Naive thymus-derived CD4-positive, alpha-beta T cell (primary cell): ENCODE results near the gene MLYCD. TPM values are rescaled to one million over a fixed set of nuclear protein-coding genes. Genes with fewer than 3 reads are reported as not detected.

Experiments used
- ATAC-seq: fragments of 150-1000 bp; cut with Tn5 transposase; 2 replicates; pipeline ENCODE4 v1.10.0; 2021; ENCODE audit warnings: mild to moderate bottlenecking, moderate library complexity
- CTCF ChIA-PET: fragments of 350-600 bp; sonication (Branson Sonifier 250); formaldehyde crosslinking; loops from one replicate; lab custom pipeline; 2021; ENCODE audit warnings: antibody characterized with exemption; lab: Charles Lee
- POLR2A ChIA-PET: fragments of 350-600 bp; sonication (Branson Sonifier 250); formaldehyde crosslinking; loops from one replicate; lab custom pipeline; 2021; ENCODE audit warnings: antibody characterized with exemption, inconsistent platforms; lab: Charles Lee
- DNase-seq, 9 donors: peaks; one replicate each; pipeline versions ENCODE4 v3.0.0 to v3.0.0-alpha.2; 2020 to 2022; ENCODE audit warnings: mixed read lengths in 1 of 9
- H3K27ac ChIP-seq: one replicate; pipeline ENCODE4 v1.7.0; 2013; ENCODE audit warnings: mild to moderate bottlenecking, low read depth, low read length, moderate library complexity
- H3K27me3 ChIP-seq, 2 donors: one replicate each; pipeline ENCODE4 v1.7.0; 2013; ENCODE audit warnings: low read length in 2 of 2, mild to moderate bottlenecking in 2 of 2, moderate library complexity in 2 of 2; ENCODE audit not compliant: control insufficient read depth in 2 of 2, insufficient read depth in 2 of 2
- H3K36me3 ChIP-seq, 3 experiments: 1 replicate in 2 of 3; 2 replicates in 1 of 3; pipeline ENCODE4 v1.7.0; 2013; ENCODE audit warnings: low read length in 3 of 3, mild to moderate bottlenecking in 3 of 3, moderate library complexity in 1 of 3; ENCODE audit not compliant: insufficient read depth in 3 of 3, control insufficient read depth in 2 of 3
- H3K4me1 ChIP-seq, 2 donors: one replicate each; pipeline ENCODE4 v1.7.0; 2013; ENCODE audit warnings: low read length in 2 of 2, mild to moderate bottlenecking in 2 of 2, moderate library complexity in 1 of 2; ENCODE audit not compliant: control insufficient read depth in 2 of 2, insufficient read depth in 2 of 2
- H3K4me3 ChIP-seq: 2 replicates; pipeline ENCODE4 v1.7.0; 2013; ENCODE audit warnings: mild to moderate bottlenecking, low read length
- H3K9me3 ChIP-seq, 3 experiments: 1 replicate in 2 of 3; 2 replicates in 1 of 3; pipeline ENCODE4 v1.7.0; 2013; ENCODE audit warnings: low read length in 3 of 3; ENCODE audit not compliant: control insufficient read depth in 2 of 3
- H3K27ac Mint-ChIP-seq, 9 donors: one replicate each; pipeline ENCODE4 v1.8.0; 2020 to 2022; ENCODE audit warnings: mixed read lengths in 9 of 9, mild to moderate bottlenecking in 8 of 9, moderate library complexity in 5 of 9, inconsistent platforms in 2 of 9
- H3K27me3 Mint-ChIP-seq, 5 donors: one replicate each; pipeline ENCODE4 v1.8.0; 2021 to 2022; ENCODE audit warnings: mixed read lengths in 5 of 5, mild to moderate bottlenecking in 1 of 5
- H3K36me3 Mint-ChIP-seq, 5 donors: one replicate each; pipeline ENCODE4 v1.8.0; 2020 to 2022; ENCODE audit warnings: mixed read lengths in 5 of 5, mild to moderate bottlenecking in 3 of 5, inconsistent platforms in 1 of 5
- H3K4me1 Mint-ChIP-seq, 7 donors: one replicate each; pipeline ENCODE4 v1.8.0; 2020 to 2022; ENCODE audit warnings: mixed read lengths in 7 of 7, mild to moderate bottlenecking in 3 of 7, inconsistent platforms in 1 of 7
- H3K4me3 Mint-ChIP-seq, 10 donors: one replicate each; pipeline ENCODE4 v1.8.0; 2020 to 2022; ENCODE audit warnings: mild to moderate bottlenecking in 10 of 10, mixed read lengths in 10 of 10, moderate library complexity in 6 of 10, inconsistent platforms in 2 of 10
- H3K9me3 Mint-ChIP-seq, 11 donors: one replicate each; pipeline ENCODE4 v1.8.0; 2020 to 2022; ENCODE audit warnings: mixed read lengths in 11 of 11, mild to moderate bottlenecking in 4 of 11, inconsistent platforms in 1 of 11, moderate library complexity in 1 of 11
- intact Hi-C, 2 donors: fragments of 100-400 bp; cut with micrococcal nuclease; formaldehyde crosslinking; loops; one replicate each; pipeline ENCODE4 v1.15.1; 2023
- polyA plus RNA-seq, 2 donors: library from polyadenylated mRNA; unstranded; fragments of 300-500 nt; fragmentation: Illumina TruSeq; gene quantifications; one replicate each; pipeline ENCODE4 v1.2.3, GENCODE V29; 2021
- total RNA-seq, 6 experiments: library from RNA in 5 of 6; stranded (reverse) in 5 of 6; gene quantifications; 1 replicate in 5 of 6; 2 replicates in 1 of 6; pipeline ENCODE4 v1.2.3 and lab custom pipeline; 2021 to 2026

The MLYCD gene
- total RNA-seq (10 to 100 TPM in 2 of 5 experiments, 1 to 10 TPM in 3; 6.6 to 11.4 (median 8.1) TPM), polyA plus RNA-seq (1 to 10 TPM; 1.8 to 2.6 TPM), total RNA-seq (lab: John Stamatoyannopoulos, UW) (12.9 reads per million, percentile 41 among the genes with 10 or more reads in this experiment)

GRCh38 chr16:83898463-83899271 is at the start of gene MLYCD:
MLYCD (plus strand) TSS chr16:83899115; CDS start chr16:83899145, 30 bp downstream.
- peaks cover 4 to 22% (median 8%) of the 10 kb centered on the region in 5 donors for H3K27me3 Mint-ChIP-seq
- Histone ChIP-seq H3K36me3 (no peaks in the 10 kb centered on the region), H3K27me3 (peaks cover 0 to 4% of the 10 kb centered on the region in 2 donors), H3K27ac (peak within 1 kb of the TSS; percentile 70), H3K4me1 (peaks cover 4 to 17% of the 10 kb centered on the region in 2 donors), H3K9me3 (no peaks in the 10 kb centered on the region), H3K4me3 (peak within 1 kb of the TSS; percentile 61)
- intact Hi-C loops: loop anchor here (1.0 to 5.0 kb wide), 5 partner anchors 72 to 289 kb away; partner anchors contain the start of genes HSBP1 (in 1 of the 2), MBTPS1 (in 1 of the 2) and TAF1C (in 1 of the 2)
- peaks cover 0 to 2% (median 0%) of the 10 kb centered on the region in 11 donors for H3K9me3 Mint-ChIP-seq
- ChIA-PET POLR2A (interaction anchor here (1.8 kb wide), 1 partner anchor 91 kb away, joined by 7 read pairs; the partner anchor contains the start of gene HSBP1), CTCF (no interaction called here)
- H3K27ac Mint-ChIP-seq: peak within 1 kb of the TSS; percentile 65 to 96 (median 88)
- peak within 1 kb of the TSS; percentile 86 to 100 (median 96) for H3K4me3 Mint-ChIP-seq
- H3K4me1 Mint-ChIP-seq: peaks cover 20 to 50% (median 41%) of the 10 kb centered on the region in 7 donors
- H3K36me3 Mint-ChIP-seq: peaks cover 0 to 4% (median 0%) of the 10 kb centered on the region in 5 donors
- DNase-seq (peak; percentile 59 to 82 (median 68)), ATAC-seq (peak; percentile 96)

DNA sequence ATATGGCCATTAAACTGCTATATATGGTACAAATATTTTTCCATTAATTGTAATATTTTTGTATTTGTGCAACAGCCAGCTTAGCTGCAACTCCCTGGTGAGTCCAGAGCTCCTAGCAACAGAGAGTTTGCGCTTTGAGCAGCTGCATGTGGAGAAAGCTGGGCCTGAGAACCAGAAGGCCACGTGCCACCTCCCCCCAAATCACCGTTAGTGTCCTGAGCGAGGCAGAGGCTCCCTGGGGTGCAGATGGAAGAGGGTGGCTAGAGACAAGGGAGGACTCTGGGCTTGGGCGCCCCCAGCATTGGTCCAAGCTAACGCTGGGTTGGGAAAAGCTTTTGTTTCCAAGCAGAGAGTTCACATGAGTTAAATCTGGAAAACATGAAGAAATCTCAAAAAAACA is 49.5 kb upstream of the MLYCD start:
- intact Hi-C loops: no loop called here
- H3K4me1 Mint-ChIP-seq: no peaks in the 10 kb centered on the region
- ATAC-seq (no peak), DNase-seq (no peak)
- H3K27me3 ChIP-seq: no peaks in the 10 kb centered on the region
- ChIA-PET POLR2A (no interaction called here), CTCF (no interaction called here)
- no peak overlapping the region for H3K4me3 ChIP-seq
- H3K4me3 Mint-ChIP-seq: no peak overlapping the region
- H3K36me3 ChIP-seq: no peaks in the 10 kb centered on the region
- H3K9me3 ChIP-seq: no peaks in the 10 kb centered on the region
- no peaks in the 10 kb centered on the region for H3K36me3 Mint-ChIP-seq
- no peaks in the 10 kb centered on the region for H3K4me1 ChIP-seq
- peaks cover 0 to 21% (median 5%) of the 10 kb centered on the region in 5 donors for H3K27me3 Mint-ChIP-seq
- no peaks in the 10 kb centered on the region for H3K9me3 Mint-ChIP-seq
- H3K27ac ChIP-seq: no peak overlapping the region
- no peak overlapping the region for H3K27ac Mint-ChIP-seq

- H3K4me1 Mint-ChIP-seq: no peaks in the 10 kb centered on the region
- POLR2A ChIA-PET: no interaction called here
Measured at GRCh38 chr16:83850947-83851346, 48.0 kb upstream of the MLYCD start.

DNA sequence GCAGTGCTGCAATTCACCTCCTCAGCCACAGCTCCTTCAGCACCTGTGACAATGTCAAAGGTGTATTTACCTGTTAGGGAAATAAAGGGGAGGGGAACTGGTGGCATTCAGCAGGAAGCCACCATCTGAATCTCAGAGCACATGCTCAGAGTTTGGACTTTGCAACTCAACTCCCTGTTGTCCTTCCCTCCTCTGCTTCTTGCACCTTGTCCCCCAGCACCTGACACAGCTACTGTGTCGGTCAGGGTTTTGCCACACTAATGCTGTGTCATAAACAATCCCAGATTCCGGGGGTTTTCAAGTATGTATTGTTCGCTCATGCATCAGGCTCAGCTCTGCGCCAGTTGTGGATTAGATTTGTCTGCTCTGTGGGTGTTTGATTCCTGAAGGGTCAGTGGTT is 47.4 kb upstream of the MLYCD start:
- Mint-ChIP-seq H3K27me3 (peaks cover 0 to 21% (median 8%) of the 10 kb centered on the region in 5 donors), H3K27ac (no peak overlapping the region), H3K4me1 (no peaks in the 10 kb centered on the region), H3K9me3 (no peaks in the 10 kb centered on the region), H3K36me3 (no peaks in the 10 kb centered on the region), H3K4me3 (no peak overlapping the region)
- H3K4me1 ChIP-seq: no peaks in the 10 kb centered on the region
- intact Hi-C loops: no loop called here
- CTCF ChIA-PET: no interaction called here
- POLR2A ChIA-PET: no interaction called here
- DNase-seq (no peak), ATAC-seq (no peak)
- no peaks in the 10 kb centered on the region for H3K36me3 ChIP-seq
- H3K4me3 ChIP-seq: no peak overlapping the region
- H3K27ac ChIP-seq: no peak overlapping the region
- no peaks in the 10 kb centered on the region for H3K27me3 ChIP-seq
- H3K9me3 ChIP-seq: no peaks in the 10 kb centered on the region

More at GRCh38 chr16:83850947-83851346, 48.0 kb upstream of the MLYCD start:
- no peak for ATAC-seq
- no peaks in the 10 kb centered on the region for H3K36me3 Mint-ChIP-seq
- intact Hi-C loops: no loop called here
- H3K9me3 Mint-ChIP-seq: no peaks in the 10 kb centered on the region
- H3K27me3 Mint-ChIP-seq: peaks cover 0 to 21% (median 8%) of the 10 kb centered on the region in 5 donors
- Histone ChIP-seq H3K27ac (no peak overlapping the region), H3K4me1 (no peaks in the 10 kb centered on the region), H3K27me3 (no peaks in the 10 kb centered on the region), H3K4me3 (no peak overlapping the region), H3K36me3 (no peaks in the 10 kb centered on the region), H3K9me3 (no peaks in the 10 kb centered on the region)
- no peak for DNase-seq
- no peak overlapping the region for H3K27ac Mint-ChIP-seq
- CTCF ChIA-PET: no interaction called here
- no peak overlapping the region for H3K4me3 Mint-ChIP-seq

- DNase-seq (no peak), ATAC-seq (no peak)
- Mint-ChIP-seq H3K36me3 (no peaks in the 10 kb centered on the region), H3K9me3 (no peaks in the 10 kb centered on the region), H3K4me1 (no peaks in the 10 kb centered on the region), H3K27ac (no peak overlapping the region), H3K4me3 (no peak overlapping the region), H3K27me3 (peaks cover 0 to 21% (median 8%) of the 10 kb centered on the region in 5 donors)
- Histone ChIP-seq H3K9me3 (no peaks in the 10 kb centered on the region), H3K27ac (no peak overlapping the region), H3K4me1 (no peaks in the 10 kb centered on the region), H3K4me3 (no peak overlapping the region), H3K27me3 (no peaks in the 10 kb centered on the region), H3K36me3 (no peaks in the 10 kb centered on the region)
- intact Hi-C loops: no loop called here
- ChIA-PET CTCF (no interaction called here), POLR2A (no interaction called here)
Measured at GRCh38 chr16:83852774-83853173, 46.1 kb upstream of the MLYCD start.

- Mint-ChIP-seq H3K27ac (no peak overlapping the region), H3K4me3 (no peak overlapping the region), H3K36me3 (no peaks in the 10 kb centered on the region), H3K4me1 (no peaks in the 10 kb centered on the region), H3K27me3 (peaks cover 0 to 21% (median 6%) of the 10 kb centered on the region in 5 donors), H3K9me3 (peaks cover 0 to 2% (median 0%) of the 10 kb centered on the region in 11 donors)
- intact Hi-C loops: no loop called here
- DNase-seq: no peak
- ChIA-PET CTCF (no interaction called here), POLR2A (no interaction called here)
- Histone ChIP-seq H3K4me1 (no peaks in the 10 kb centered on the region), H3K27me3 (no peaks in the 10 kb centered on the region), H3K27ac (no peak overlapping the region), H3K36me3 (no peaks in the 10 kb centered on the region), H3K4me3 (no peak overlapping the region), H3K9me3 (no peaks in the 10 kb centered on the region)
- no peak for ATAC-seq
Measured at GRCh38 chr16:83853834-83854233, 45.1 kb upstream of the MLYCD start.
